Activated T-cell treated with anti-CD3 and anti-CD28 coated beads, Interleukin-2, amount 50 U/mL, for 48 hours (primary cell): ENCODE measurements around the gene ADCY6.
"Not testable (repeated sequence)": the region's sequence is repeated elsewhere in the genome, so short reads cannot be mapped to it uniquely, and the experiment has no call there.

ENCODE experiments used
- DNase-seq, 2 experiments: peaks; one replicate each; pipeline ENCODE4 v3.0.0-alpha.2; 2020

ADCY6 gene

GRCh38 chr12:48750215-48750614, 38.7 kb downstream of the ADCY6 start:
- DNase-seq, result no peak

GRCh38 chr12:48744251-48745008, 44.5 kb downstream of the ADCY6 start:
- DNase-seq, result no peak

- DNase-seq, result no peak
These were observed 49.1 kb downstream of the ADCY6 start for GRCh38 chr12:48739618-48740269.

GRCh38 chr12:48736456-48736855, 52.4 kb downstream of the ADCY6 start:
- DNase-seq, result no peak

- no peak for DNase-seq
These were observed 60.1 kb downstream of the ADCY6 start for GRCh38 chr12:48728807-48729206.

GRCh38 chr12:48720737-48721136, 68.2 kb downstream of the ADCY6 start:
- not testable (repeated sequence) for DNase-seq

- DNase-seq, result not testable (repeated sequence)
These were observed 68.7 kb downstream of the ADCY6 start for GRCh38 chr12:48720171-48720570.

- DNase-seq, result not testable (repeated sequence)
These were observed 69.9 kb downstream of the ADCY6 start for GRCh38 chr12:48719002-48719401.

GRCh38 chr12:48717252-48717695, 71.6 kb downstream of the ADCY6 start:
- DNase-seq, result no peak

- DNase-seq, result peak; percentile 99
These were observed 72.2 kb downstream of the ADCY6 start, which contains the start of gene CCNT1 for GRCh38 chr12:48716493-48717251. CCNT1 (minus strand) TSS chr12:48716707; CDS start chr12:48716675, 32 bp downstream.
